HUDEP-2 (cell line): ENCODE results near the gene NLGN1.

Experiments used
- DNase-seq, 76 experiments: peaks; one replicate each; lab custom pipeline; 2025; ENCODE audit not compliant: unreplicated experiment in 76 of 76; lab: John Stamatoyannopoulos, UW

Gene NLGN1

DNA sequence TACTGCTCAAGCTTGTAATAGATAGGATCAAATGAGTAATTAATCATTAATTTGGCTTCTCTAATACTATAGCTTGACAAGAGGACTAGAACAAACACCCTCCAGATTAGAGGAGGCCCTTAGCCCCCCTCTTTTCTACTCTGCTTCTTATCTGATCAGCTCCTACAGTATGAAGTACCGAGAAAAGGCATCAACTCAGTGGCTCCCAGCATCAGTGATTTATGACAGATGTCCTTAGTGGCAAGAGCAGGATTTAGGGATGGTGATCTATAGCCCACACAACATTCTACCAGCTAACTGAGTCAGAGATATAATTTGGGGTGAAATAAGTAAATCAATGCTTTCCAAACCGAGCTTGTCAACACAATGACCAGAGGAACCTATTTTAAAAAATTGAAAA is 541.1 kb downstream of the NLGN1 start:
- DNase-seq, result no peak

DNA sequence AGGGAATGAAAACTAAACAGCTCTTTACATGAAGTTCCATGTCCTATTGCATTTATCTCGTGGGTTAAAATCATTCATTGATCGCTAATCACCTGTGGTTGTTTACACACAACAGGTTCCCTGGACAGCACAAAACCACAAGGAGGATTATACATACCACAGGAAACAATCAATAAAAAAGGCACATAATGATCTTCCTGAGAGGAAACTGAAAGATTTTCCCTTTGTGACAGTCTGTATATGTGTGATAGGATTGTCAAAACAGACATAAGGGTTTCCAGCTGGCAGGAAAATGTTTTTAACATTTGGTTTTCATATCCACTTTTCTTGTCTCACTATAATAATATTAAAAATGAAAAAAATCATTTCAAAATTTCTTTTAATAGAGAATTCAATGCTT is 541.8 kb downstream of the NLGN1 start:
- DNase-seq, result no peak

DNA sequence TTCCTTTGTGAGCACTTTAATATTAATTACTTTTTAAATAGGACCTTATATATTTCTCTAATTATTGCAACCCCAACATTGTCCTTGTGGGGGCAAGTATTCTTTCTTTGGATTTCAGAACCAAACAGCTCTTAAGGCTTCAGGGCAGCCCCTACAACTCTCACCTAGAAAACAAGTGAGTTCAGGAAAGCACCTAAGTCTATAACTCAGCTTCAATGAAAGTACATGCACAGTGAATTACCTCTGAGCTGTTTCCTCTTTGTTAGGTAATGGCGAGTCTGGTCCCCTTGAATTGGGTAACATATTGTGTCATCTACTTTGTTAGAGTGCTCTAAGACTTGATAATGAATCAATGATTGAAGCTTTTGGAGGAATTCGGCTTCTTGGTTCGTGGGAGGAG is 545.7 kb downstream of the NLGN1 start:
- DNase-seq, result no peak

DNA sequence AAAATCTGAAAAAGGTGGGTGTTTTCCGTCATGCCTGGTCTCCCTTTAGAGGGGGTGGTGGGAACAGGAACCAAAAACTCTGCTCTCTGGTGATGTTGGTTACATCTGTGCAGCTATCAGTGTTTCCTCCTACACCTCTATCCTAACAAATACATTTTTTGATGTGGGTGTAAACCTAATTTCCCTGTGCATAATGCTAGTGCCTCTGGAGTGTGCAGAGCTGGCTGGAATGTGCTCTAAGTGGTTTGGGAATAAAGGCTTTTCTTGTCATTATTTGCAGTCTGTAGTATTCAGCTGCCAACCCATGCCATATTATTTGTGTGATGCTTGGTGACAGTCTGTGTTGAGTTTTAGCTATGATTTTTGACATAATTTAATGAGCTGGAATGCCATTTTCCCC is 547.6 kb downstream of the NLGN1 start:
- no peak for DNase-seq

DNA sequence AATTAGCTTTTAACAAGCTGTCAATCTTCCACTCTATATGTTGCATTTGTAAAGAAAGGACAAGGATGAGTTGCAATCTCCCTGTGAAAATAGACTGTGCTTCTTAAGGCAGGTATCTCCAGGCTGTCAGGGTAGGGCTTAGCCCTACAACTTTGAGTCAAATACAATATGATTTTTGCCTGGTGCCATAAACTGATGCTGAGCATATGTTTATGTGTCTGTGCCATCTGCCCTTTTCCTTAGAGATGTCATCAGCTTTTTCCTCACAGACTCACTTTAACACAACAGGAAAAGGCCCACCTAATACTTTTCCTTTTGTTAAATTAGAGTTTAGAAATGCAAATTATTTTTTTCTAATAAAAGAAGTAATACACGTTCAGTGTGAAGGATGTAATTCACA is 548.3 kb downstream of the NLGN1 start:
- no peak for DNase-seq

DNA sequence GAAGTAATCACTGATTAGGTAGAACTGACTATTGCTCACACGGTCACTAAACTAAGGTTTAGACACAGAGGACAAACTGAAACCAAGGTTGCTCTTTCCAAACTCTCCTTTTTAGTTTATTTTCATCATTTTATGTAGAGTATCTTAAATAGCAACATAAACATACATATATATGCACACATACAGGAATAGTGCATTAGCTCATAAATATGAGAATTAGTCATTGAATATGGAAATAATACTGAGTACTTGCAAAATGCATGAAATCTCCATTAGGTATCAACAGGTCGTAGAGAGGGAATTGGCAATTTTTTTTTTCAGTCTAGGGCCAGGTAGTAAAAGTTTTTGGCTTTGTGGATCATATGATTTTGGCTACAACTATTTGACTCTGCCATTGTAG is 557.1 kb downstream of the NLGN1 start:
- no peak for DNase-seq

DNA sequence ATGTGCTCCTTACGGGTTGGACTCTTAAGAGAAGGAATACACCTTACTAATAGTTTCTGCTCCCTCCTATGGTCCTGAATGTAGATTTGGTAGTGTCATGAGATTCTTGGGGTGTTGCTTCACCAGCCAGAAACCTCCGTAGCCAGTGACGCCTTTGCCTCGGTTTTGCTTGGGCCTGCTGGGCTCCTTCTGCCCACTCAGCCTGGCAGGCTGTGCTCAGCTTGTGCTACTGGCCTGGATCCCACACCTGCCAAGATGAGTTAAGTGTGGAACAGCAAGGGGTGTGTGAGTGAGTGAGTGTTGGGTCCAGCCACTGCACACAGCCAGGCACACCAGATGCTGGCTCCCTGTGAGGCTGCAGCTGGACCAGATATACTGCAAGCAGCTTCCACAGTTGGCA is 560.1 kb downstream of the NLGN1 start:
- DNase-seq, result no peak

DNA sequence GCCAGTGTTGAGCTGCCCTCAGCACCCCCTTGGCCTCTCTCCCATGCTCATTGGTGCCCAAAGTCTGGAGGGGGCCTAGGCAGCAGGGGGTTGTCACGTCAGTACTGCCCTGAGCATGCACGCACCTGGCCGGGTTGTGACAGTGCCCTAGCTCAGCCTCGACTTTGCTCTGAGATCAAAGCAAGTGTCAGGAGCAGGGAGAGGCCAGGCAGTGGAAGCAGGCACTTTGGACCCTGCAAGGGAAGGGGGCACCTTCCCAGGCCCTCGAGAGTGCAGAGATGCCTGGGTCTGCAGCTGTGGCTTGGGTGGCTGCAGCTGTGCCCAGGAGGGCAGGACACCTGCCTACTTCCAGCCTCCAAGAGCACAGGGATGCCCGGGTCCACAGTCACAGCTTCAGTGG is 561.3 kb downstream of the NLGN1 start:
- no peak for DNase-seq

DNA sequence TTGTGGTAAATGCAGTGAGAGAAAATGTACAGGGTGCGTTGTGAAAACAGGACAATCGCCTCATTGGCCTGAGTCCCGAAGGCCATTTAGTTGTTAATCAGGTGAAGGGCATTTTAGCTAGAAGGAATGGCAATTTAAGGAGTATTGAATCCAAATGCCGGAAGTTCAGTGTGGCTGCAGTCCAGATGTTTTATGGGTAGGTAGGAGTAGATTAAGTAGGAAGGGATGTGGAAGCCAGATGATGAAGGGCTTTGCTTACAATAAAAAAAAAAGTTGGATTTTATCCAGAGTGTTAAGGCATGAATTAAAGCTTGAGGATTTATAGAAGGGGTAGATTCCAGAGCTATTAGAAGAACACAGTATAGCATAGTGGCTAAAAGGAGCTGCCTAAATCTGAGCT is 572.7 kb downstream of the NLGN1 start:
- DNase-seq, result no peak

DNA sequence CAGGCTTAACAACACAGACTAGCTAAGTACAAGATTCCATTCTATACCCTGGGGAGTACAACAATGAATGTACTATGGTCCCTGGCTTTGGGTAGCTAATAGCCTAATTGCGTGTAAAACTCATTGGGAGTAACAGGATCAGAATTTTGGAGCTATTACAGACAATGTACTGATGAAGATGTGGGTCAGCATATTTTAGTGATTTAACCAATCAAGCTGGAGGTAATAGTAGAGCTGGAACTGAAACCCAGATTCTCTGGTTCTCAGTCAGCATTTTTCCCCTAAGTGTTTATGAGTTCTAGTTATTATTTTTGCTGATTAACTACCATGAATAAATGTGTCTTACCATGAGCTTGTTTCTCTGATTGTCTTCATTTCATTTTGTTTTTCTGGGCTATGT is 578.7 kb downstream of the NLGN1 start:
- DNase-seq, result no peak

DNA sequence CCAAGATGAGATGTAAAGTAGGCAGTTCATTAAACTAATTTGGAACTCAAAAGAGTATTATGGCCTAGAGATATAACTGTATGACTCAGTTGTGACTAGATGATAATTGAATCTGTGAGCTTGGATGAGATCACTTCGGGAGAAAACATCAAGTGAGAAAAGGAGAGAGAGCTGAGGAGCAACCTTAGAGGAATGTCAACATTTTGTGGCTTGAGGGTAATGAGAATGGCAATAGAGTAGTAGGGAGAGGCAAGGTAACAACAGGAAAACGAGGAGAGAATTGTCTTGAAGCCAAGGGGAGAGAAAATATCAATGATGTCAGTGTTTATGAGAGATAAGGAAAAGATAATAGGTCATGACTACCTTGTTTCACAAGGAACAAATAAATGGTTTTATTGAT is 580.2 kb downstream of the NLGN1 start:
- DNase-seq, result no peak

DNA sequence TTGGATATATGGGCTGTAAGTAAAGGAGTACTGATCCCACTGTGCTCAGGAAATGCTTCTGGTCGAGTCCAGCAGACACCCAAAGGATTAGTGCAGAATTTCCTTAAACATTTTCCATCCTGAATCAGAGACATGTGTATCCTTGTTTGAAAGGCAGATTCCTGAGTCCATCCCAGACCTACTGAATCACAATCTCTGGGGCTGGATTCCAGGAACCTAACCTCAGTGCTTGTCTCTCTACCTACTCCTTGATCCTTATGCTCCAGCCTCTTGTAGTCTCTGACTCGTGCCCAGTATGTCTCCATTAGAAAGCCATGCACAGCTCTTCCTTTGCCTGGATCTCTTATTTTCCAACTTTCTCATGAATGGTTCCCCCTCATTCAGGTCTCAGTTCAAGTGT is 585.8 kb downstream of the NLGN1 start:
- no peak for DNase-seq

DNA sequence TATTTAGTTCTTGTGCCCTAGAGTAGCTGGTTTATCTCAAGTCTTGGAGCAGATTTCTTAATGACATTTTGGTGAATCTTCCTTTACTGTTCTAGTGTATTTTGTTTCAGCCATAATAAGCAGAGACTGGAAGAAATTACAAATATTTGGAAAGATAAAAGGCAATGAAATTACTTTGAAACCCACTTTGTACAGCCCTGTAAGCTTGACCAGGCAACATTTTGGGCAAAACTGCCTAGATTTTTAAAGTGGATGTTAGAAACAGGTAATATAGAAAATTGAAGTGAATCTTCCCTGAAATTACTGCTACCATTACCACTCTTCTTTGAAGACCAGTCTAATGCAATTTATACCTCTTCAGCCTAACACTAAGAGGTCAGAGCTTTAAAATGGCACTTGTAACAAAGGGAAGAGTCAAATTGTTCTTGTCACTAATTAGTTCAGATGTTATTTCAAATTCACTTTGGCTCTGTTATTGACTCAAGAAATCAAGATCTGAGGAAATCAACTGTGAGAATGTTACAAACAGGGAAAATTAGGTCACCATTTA is 589.4 kb downstream of the NLGN1 start:
- DNase-seq, result no peak

DNA sequence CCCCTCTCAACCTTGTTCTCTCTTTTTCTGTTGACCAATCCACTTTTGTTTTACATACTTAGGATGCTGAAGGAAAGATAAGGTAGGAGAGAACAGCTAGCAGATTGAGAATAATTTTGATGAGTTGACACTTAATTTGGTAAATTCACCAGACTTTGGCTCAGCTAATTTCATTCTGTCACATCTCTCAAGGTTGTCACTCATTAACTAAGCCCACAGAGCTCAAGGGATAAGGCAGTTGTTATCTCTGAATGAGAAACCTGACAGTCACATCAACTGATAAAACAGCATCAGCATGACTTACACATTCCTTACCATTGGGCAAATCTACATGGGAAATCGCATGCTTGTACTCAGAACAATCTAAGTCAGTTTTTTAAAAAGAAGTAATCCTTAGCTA is 591.4 kb downstream of the NLGN1 start:
- DNase-seq, result no peak

DNA sequence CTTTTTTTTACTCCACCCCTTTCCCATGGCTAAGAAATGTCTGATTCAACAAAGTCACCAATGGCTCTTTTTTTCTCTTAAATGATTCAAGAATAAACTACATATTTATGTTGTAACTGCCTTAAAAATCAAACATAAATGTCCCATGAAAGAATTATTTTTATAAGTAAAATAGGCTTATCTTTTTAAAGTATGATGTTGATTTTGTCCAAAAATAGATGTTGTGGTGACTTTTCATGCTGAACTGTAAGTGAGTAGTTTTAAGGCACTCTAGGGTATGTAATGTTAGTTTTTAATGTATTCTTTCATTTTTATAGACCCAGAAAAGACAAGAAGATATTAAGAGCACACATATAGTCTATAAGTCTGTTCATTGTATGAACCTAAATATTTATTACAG is 594.9 kb downstream of the NLGN1 start:
- DNase-seq, result no peak

DNA sequence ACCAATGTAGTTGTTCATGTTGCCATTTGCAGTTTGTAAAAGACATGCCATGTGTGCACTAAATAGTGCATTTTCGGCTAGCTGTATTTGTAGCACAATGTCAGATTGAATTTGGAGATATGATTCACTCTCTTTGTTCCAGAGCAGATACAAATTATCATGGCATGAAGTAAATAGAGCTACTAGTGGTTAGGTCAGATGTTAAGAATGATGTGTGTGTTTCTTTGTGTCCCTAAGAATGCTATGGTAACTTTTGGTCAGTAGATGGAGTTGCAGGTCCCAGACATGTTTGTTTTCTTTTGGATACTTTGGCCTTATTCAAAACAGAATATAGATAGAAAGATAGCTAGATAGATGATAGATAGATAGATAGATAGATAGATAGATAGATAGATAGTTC is 595.8 kb downstream of the NLGN1 start:
- DNase-seq, result no peak

DNA sequence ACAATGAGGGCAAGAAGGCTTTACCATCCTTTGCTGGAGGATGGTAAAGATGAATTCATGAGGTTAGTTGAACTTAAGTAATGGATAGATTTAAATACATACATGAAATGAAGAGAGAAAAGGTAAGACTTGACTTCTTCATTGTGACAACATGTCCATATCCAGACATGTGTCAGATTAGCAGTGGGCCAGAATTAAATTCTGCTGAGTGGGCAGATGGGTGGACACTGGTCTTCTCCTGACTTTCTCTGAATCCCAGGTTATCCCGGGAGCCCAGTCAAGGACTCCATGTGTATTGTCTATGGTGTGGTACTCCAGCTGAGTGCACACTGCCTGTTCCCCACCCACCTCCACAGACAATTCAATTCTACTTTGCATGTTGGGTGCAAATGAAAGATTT is 603.1 kb downstream of the NLGN1 start:
- no peak for DNase-seq

DNA sequence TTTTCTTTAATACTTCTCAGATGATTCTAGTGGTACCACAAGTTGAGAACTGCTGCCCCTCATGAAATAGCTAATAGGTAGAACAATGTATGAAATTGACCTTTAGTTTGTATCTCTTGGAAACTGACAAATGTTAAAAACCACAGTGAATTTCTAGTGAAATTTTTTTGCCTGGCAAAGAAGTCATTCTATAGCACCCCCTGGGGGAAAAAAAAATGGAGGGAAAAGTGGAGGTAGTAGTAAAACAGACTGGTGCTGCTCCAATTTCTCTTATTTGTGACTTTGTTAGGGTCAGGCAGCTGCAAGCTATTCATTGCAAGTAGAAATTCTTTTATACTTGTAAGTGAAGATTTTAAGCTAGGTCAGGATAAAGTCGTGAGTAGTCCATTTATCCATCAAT is 605.0 kb downstream of the NLGN1 start:
- DNase-seq, result peak in 5 of 76 experiments; percentile 2 to 36 (median 6)

DNA sequence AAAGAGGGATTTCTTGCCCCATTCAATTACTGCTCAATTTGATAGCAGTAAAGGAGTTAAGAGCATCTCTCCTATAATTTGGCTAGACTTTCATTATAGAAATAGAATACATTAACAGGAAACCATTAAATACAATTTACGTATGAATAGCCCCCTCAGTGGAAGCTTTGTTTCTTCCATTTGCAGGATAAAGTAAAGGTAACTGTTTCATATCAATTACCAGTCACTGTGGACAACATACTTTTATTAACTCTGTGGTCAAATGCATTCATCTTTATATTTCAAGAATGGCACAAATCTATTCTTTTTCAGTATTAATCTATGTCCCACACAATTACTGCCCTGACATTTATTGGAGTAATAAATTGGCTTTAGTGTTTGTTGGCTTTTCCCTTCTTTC is 613.4 kb downstream of the NLGN1 start:
- no peak for DNase-seq

DNA sequence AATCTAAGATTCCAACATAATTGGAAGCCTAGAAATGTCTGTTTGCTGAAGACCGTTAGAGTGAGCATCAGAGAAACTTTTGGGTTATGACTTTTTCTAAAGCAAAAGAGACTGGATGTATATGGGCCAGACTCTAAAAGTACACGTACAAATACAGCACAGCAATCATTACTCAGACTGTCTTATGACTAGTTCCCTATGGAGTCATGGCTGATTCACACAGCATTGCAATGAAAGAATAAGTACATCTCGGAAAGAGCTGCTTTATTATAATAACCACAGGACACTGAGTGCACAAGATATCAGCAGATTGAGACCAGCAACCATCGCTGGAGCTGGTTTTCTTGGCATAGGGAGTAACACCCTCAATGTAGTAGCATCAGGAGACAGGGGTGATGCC is 618.6 kb downstream of the NLGN1 start:
- no peak for DNase-seq

DNA sequence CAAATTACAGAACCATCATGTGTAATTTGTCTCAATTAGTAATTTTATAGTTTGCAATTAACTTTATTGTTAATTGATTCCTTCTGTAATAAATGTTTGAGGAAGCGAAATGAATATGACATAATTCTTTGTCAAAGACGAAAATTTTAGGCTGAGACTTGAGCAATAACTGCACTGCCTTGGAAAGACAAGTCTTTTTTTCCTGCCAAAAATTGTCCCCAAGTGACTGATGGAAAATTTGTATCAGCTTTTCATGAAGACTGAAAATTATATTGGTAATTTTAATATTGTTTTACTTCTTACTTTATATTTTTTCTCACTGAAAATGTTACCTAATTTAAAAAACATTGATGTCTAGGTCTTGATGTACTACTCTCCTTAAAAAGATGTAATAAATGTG is 622.6 kb downstream of the NLGN1 start:
- DNase-seq, result no peak

DNA sequence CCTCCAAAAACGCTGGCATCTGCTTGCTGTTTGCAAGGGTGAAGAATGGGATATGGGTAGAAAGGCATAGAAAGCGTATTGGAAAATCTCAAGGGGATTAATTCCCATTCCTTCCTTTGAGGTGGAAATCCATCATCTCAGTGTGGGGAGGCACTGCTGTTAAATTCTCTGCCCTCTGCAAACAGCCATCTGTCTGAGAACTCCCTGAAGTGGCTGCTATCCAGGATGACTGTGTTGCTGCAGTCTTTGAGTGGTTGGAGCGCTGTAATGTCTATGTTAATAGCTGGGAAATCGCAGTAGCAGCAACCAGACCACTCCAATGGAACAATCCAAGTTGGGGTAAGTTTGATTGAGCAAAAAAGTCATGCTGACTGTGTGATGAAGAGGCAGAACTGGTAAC is 625.9 kb downstream of the NLGN1 start:
- DNase-seq, result no peak

DNA sequence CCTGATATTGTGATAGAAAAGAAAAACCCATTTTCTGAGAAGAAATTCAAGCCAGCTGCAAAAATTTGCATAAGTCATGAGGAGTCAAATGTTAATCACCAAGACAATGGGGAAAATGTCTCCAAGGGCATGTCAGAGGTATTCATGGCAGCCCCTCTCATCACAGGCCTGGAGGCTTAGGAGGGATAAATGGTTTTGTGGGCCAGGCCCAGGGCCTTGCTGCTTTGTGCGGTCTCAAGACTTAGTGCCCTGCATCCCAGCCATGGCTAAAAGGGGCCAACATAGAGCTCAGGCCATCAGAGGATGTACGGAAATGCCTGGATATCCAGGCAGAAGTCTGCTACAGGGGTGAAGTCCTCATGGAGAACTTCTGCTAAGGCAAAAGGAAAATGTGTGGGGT is 631.1 kb downstream of the NLGN1 start:
- no peak for DNase-seq
